ENCODE data around the gene MLH3. TPM values are rescaled to one million over a fixed set of nuclear protein-coding genes. Genes with fewer than 3 reads are reported as not detected.
"Not testable (repeated sequence)": the region's sequence is repeated elsewhere in the genome, so short reads cannot be mapped to it uniquely, and the experiment has no call there.

The MLH3 gene
- 16.4 TPM for polyA plus RNA-seq (2013, experiment 1 of 2; ENCODE audit: insufficient read length)
- polyA plus RNA-seq (2013, experiment 2 of 2; ENCODE audit: insufficient read length): 13.4 TPM

GRCh38 chr14:75050852-75051555 is at the start of gene MLH3:
Gene MLH3 (minus strand): TSS chr14:75051467. CDS start chr14:75049655, 1,812 bp downstream.
- peak; percentile 76 for DNase-seq

GRCh38 chr14:75098682-75099081 is 47.4 kb upstream of the MLH3 start:
- DNase-seq: no peak

- no peak for DNase-seq
Observed at GRCh38 chr14:75098212-75098611, 46.9 kb upstream of the MLH3 start.

GRCh38 chr14:75096959-75097358 is 45.7 kb upstream of the MLH3 start:
- DNase-seq: no peak

- DNase-seq: no peak
Observed at GRCh38 chr14:75095690-75096089, 44.4 kb upstream of the MLH3 start.

- DNase-seq: peak; percentile 56
Observed at GRCh38 chr14:75094896-75095295, 43.6 kb upstream of the MLH3 start.

GRCh38 chr14:75092698-75093097 is 41.4 kb upstream of the MLH3 start:
- no peak for DNase-seq

GRCh38 chr14:75091251-75091650 is 40.0 kb upstream of the MLH3 start:
- DNase-seq: no peak

GRCh38 chr14:75090353-75090752 is 39.1 kb upstream of the MLH3 start:
- DNase-seq: peak; percentile 10

- peak; percentile 55 for DNase-seq
Observed at GRCh38 chr14:75088566-75089373, 37.5 kb upstream of the MLH3 start.

- DNase-seq: no peak
Observed at GRCh38 chr14:75088153-75088552, 36.9 kb upstream of the MLH3 start.

- DNase-seq: no peak
Observed at GRCh38 chr14:75084513-75084912, 33.2 kb upstream of the MLH3 start.

- DNase-seq: no peak
Observed at GRCh38 chr14:75083271-75083670, 32.0 kb upstream of the MLH3 start.

- DNase-seq: no peak
Observed at GRCh38 chr14:75081660-75082229, 30.5 kb upstream of the MLH3 start.

GRCh38 chr14:75079521-75079920 is 28.3 kb upstream of the MLH3 start:
- no peak for DNase-seq

GRCh38 chr14:75077794-75078193 is 26.5 kb upstream of the MLH3 start:
- no peak for DNase-seq

GRCh38 chr14:75070383-75070782 is 19.1 kb upstream of the MLH3 start:
- DNase-seq: no peak

- DNase-seq: no peak
Observed at GRCh38 chr14:75069811-75070145, 18.5 kb upstream of the MLH3 start.

- DNase-seq: peak; percentile 76
Observed at GRCh38 chr14:75069121-75069810, 18.0 kb upstream of the MLH3 start, which contains the start of gene ZC2HC1C. Gene ZC2HC1C (plus strand): TSS chr14:75069641. CDS start chr14:75070574, 933 bp downstream.

GRCh38 chr14:75068294-75069120 is 17.2 kb upstream of the MLH3 start:
- DNase-seq: peak; percentile 41

GRCh38 chr14:75067765-75068164 is 16.5 kb upstream of the MLH3 start:
- not testable (repeated sequence) for DNase-seq

GRCh38 chr14:75067212-75067611 is 15.9 kb upstream of the MLH3 start:
- no peak for DNase-seq

Data from fibroblast of skin of abdomen (primary cell).